Measurements from ENCODE around the gene ANGPTL5. TPM values are rescaled to one million over a fixed set of nuclear protein-coding genes. Genes with fewer than 3 reads are reported as not detected.

Gene ANGPTL5
- total RNA-seq (2022; extraction: Qiagen RNA extraction): 0.05 to 0.10 TPM in 2 of 5 replicates, not detected in the others

GRCh38 chr11:101916422-101916821 is at the start of gene ANGPTL5:
Gene ANGPTL5 (minus strand): TSS chr11:101916522. CDS start chr11:101907909, 8,613 bp downstream.

DNA sequence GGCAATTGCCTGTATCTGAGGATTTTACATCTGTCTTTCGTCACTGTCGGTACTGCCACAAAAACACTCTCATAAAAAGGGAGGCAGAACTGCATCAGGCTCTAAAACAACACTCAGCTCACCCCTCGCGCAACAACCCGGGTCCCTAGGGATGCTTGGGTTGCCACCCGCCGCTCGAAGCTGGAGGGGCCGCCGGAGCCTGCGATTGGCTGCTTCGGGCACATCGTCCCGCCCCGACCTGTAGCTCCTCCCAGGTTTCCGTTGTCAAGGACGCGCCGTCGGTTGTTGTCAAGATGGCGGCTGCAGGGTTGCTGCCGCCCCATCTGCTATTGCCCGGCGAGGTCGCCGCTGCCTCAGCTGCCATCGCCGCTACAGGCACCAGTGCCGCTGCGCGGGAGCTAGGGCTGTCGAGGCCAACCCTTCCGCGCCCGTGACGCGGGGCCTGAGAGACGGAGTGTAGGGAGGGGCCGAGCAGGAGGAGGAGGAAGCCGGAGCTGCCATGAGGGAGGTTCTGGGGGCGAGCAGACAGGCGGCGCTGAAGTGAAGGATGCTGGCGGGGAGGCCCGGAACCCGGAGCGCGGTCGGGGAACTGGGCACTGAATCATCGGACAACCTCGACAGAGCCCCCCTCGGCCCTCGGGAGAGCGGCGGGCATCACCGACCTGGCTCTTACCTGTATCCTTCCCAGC is 1.4 kb downstream of the ANGPTL5 start, which contains the start of gene CEP126:
CEP126 (plus strand) TSS at position 273 of the 689 bp plus-strand sequence; CDS start at position 548, 275 bp downstream.

Other genes starting within 250 kb of the ANGPTL5 start
- gene CEP126, start 1.5 kb downstream of the ANGPTL5 start, total RNA-seq (2022; extraction: Qiagen RNA extraction): 2.6 to 3.8 TPM (median 2.9 TPM) in 5 replicates
- 5.4 to 7.2 TPM (median 6.1 TPM) in 5 replicates for gene CFAP300, start 130.9 kb upstream of the ANGPTL5 start, total RNA-seq (2022; extraction: Qiagen RNA extraction)
- gene YAP1, start 193.9 kb upstream of the ANGPTL5 start, total RNA-seq (2022; extraction: Qiagen RNA extraction): 52.9 to 73.3 TPM (median 62.2 TPM) in 5 replicates